Astrocyte of the hippocampus (primary cell): ENCODE measurements around the gene LCN15.

ENCODE experiments used
- DNase-seq: peaks from one replicate; pipeline ENCODE4 v3.0.0; 2011; ENCODE audit warnings: low read depth, low spot score

LCN15 gene

DNA sequence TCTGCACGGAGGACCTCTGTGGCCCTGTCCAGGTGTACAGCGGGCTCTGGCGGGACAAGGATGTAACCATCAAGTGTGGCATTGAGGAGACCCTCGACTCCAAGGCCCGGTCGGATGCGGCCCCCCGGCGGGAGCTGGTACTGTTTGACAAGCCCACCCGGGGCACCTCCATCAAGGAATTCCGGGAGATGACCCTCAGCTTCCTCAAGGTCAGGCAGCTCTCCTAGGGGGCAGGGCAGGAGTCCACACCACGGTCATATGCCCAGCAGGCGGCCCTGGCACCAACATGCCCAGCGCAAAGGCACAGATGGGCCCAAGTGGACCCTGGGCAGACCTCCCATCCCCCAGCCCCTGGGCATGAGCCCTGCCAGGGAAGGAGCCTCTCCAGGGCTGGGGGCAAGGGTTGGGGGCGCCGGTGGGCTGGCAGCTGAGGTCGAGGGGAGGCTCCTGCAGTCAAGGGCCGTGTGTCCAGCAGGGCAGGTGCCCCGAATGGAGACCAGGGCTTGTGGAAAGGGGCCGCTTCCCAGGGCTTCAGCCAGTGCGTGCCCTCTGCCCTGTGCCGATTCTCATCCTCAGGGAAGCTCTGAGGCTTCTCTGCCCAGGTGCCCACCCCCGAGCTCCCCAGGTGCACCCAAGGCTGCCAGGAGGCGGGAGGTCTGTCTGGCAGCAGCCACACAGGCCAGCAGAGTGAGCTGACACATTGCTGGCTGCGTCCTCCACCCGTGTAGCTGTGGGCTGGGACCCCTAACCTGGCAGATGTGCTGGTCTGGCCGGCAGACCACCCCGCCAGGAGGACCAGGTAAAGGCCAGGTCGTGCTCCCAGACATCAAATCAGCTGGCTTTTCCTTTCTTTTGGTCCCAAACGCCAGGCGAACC lies 42.0 kb downstream of the LCN15 start:
- no peak for DNase-seq

DNA sequence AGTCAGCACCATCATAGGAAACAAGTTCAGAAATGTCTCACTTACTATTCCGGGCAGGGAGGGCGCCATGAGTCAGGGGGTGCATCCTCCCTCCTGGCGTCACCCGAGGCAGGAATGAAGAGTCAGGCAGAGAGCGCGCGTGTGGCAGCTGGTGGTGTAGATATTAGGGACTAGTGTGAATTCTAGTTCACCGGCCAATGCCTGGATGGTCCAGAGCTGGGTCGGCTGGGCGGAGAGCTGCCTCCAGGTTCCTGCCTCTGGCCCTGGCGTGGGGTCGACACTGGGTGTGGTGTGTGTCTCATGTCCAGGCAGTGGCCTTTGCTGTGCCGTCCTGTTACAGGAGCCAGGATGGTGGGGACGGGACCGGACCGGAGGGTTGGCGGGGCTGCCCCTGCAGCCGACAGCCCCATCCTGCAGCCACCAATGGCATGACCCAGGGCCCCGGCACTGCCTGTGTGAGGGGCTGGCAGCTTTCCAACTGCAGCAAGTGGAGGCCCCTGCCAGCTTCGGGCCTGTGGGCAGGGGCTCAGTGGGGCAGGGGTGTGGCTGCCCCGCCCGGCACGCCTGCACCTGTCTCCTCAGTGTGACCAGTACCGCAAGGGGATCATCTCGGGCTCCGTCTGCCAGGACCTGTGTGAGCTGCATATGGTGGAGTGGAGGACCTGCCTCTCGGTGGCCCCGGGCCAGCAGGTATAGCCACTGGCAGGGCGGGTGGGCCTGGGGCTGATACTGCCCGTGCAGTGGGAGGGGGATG lies 42.8 kb downstream of the LCN15 start:
- peak; percentile 73 for DNase-seq

DNA sequence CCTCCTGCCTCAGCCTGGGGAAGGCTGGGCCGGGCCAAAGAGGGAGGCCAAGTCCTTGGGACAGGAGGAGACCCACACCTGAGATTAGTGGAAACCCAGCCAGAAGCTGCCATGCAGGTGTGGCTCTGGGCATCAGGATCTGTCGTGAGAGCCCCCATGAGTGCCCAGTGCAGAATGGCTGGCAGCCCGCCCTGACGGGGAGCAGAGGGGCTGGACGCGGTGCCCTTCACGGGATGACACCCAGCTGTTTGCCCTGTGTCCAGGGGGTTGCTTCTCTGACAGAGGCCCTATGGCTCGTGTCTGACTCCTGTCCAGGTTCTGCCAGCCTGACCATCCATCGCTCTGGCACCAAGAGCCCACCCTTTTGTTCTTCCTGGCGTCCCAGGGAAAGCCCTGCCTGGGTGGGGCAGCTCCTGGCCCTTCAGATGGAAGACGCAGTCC lies 43.4 kb downstream of the LCN15 start:
- no peak for DNase-seq

DNA sequence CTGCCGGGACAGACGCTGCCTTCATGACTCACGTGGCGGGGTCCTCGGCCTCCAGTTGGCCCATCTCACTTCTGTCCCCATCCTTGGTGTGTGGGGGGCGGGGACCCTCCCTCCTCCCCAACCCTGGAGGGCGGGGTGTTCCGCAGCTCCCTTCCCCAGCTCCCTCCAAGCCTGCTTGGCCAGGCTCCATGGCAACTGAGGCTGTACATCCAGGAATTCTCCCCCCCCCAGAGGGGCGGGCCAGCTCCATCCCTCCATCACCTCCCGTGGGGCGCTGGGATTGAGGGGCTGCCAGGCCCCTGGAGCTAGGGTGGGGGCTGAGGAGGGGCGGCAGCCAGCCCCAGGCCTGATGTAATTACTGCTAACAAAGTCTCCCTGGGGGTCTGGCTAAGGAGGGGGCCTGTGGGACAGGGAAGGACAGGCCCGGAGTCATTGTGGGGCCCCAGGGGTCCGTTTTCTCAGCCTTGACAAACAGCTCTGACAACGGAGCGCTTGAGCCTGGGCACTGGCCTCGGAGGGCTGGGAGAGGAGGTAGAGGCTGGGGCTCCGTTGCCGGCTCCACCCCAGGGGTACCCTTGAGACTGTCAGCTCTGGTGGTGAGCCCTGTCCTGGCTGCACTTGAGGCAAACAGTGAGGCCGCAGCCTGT lies 43.9 kb downstream of the LCN15 start:
- peak; percentile 66 for DNase-seq

DNA sequence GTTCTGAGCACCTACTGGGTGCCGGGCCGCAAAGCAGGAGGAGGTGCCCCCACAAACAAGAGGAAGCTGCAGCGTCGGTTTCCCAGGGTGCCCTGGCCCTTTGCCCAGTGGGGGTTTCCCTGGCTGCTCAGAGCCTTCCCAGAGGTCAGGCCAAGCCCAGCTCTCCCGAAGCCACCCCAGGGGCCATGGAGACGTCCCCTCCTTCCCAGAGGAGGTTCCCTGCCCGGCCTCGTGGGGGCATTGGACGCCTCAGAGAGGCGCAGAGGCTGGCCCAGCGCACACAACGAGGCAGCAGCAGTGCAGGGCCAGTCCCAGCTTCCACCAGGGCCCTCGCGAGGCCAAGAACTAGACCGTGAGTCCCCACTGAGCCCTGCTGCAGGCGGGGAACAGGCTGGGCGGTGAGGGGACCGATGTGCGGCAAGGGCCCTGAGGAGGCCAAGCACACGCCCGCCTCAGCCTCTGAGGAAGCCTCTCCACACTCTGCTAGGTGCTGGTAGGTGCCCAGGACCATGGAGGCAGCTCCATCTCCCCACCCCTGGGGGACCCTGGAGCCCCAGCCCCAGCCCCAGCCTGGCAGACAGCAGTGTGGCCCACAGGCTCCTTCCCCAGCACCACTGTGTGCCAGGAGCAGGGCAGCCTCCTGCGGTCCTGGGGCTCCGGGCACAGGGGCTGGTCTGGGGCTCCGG lies 45.0 kb downstream of the LCN15 start:
- no peak for DNase-seq

DNA sequence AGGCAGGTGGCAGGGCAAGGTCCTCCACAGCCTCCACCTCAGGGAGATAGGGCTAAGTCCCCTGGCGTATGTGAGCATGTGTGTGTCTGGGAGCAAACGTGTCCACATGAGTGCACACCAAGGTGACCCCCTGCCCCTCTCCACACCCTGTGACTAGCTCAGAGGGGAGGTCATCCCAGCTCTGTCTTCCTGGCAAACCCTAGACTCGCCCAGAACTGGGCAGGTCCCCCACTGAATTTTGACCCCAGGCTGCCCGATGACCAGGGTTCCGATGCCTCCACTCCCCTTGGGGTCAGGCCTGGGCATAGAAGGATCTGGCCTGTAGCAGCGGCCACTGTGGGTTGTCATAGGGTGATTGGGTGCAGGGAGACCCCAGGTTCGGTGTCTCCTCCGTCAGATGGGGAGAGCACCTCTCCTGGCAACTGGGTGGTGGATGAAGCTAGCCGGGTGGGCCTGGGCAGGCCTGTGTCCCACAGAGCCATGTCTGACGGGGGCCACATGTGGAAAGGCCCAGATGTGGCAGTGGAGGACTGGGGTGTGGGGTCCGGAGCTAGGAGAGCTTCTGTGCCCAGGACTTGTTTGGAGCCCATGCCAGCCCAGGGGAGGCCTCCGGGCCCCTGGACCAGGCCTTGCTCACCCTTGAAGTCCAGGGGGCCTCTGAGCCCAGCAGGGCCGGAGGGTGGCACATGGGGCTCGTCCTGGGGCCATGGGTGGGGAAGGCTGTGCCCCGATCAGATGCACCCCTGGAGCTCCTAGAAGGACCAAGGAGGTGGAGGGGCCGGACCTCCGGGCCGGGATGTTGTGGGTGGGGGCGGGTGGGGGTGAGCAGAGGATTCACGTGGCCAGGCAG lies 45.7 kb downstream of the LCN15 start:
- no peak for DNase-seq

DNA sequence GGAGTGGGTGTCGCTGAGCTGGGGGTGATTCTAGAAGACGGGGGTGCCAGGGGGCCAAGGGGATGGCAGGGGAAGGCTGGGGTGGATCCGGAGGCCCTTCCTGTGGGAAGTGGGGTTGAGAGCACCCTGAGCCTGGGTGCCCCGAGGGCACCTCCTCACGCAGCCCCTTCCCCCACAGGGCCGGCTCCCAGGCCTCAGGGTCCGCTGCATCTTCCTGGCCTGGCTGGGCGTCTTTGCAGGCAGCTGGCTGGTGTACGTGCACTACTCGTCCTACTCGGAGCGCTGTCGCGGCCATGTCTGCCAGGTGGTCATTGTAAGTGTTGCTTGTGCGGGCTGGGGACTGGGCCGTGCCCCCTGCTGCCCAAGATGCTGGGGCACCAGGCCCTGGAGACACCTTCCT lies 46.9 kb downstream of the LCN15 start:
- no peak for DNase-seq

DNA sequence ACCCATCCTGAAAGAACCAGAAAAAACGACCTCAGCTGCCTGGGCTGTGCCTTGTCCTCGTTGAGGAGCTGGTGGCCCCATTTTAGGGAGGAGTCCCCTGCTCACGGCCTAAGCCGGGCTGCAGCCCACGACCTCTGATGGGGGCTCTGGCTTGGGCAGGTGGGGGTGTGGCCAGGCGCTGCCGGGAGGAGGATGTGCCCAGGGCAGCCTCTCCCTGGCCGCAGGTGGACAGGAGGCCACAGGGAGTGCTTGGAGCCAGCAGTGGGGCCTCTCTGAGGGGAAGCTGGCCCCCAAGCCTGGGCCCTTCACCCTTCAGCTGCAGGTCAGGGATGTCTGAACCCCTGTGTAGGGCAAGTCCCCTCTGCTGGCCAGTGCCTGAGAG lies 49.4 kb downstream of the LCN15 start:
- no peak for DNase-seq

DNA sequence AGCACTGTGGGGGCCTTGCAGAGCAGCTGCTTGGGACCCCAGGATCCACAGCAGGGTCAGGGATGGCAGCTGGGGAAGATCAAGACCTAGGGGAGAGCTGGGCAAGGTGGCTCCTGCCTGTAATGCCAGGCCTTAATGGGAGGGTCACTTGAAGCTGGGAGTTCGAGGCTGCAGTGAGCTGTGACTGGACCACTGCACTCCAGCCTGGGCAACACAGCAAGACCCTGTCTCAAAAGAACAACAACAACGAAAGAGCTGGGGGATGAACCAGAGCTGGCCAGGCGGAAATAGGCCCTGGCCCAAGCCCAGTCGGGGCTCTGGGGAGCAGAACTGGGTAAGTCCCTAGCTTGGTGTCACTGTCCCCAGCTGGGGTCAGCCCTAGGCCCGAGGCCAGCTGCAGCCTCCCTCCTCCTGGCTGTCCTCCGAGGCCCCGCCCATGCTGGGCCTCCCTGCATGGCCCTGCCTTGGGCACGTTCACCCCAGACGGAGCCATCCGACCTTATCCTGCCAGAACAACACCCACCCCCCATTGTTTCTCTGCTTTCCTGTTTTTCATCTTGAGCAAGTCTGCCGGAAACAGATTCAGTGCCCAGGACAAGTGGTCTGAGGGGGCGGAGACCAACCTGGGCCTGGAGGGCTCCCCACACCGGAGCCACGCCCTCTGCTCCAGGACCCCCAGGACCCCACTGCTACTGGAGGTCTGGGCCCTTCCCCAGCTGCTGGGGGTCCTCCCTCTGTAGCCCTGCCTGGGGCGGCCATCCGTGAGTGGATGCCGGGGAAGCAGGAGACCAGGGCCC lies 50.0 kb downstream of the LCN15 start:
- no peak for DNase-seq

DNA sequence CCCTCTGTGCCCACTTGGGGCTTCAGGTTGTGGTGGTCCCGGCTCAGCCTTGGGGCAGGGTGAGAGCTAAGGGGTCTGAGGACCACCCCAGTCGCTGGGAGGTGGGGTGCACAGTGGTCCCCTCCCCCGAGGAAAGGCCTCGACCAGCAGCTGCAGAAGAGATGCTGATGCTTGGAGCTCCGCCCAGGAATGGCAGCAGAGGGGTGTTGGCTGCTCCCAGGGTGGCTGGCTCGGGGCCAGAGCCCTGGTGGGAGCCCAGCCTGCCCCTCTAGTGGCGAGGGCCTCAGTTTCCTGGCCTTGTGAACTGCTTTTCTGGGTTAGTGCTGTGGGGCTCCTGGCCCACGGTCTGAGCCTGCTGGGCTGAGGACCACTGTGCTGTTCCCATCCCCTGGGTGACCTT lies 50.8 kb downstream of the LCN15 start:
- peak; percentile 42 for DNase-seq

DNA sequence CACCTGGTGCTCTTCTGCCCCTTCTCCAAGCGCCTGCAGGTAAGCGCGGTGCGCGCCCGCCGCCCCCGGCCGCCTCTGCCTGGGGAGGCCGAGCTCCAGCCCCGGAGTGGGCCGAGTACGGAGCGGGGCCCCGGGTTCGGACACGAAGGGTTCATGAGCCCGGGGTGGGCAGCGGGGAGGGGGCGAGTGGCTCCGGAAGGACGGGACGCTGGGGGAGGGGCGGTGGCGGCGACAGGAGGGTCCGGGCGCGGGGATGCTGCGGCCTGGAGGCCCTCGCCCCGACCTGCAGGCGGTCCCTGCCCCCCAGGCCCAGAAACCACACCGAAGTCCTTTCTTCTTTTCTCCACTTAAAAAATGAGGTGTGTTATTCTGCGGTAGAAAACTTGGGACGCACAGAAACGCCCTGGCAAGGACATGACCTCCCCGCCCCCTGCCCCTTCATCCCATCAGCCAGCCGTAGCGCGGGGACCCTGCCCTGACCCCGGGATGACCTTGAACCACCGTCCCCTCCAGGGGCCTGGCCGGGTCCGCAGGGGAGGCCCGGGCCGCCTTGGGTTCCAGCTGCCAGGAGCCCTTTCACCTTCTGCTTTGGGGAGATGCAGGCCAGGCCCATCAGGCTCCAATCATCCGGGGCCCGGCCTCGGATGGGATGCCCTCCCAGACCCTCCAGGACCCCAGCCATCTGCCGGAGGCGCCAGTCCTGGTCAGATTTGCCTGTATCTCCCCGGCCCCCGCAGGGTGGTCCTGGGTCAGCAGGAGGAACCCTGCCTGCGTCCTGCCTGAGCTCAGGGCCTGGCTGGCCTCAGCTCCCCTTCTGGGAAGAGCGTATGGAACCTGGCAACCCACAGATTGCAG lies 51.4 kb downstream of the LCN15 start:
- no peak for DNase-seq

DNA sequence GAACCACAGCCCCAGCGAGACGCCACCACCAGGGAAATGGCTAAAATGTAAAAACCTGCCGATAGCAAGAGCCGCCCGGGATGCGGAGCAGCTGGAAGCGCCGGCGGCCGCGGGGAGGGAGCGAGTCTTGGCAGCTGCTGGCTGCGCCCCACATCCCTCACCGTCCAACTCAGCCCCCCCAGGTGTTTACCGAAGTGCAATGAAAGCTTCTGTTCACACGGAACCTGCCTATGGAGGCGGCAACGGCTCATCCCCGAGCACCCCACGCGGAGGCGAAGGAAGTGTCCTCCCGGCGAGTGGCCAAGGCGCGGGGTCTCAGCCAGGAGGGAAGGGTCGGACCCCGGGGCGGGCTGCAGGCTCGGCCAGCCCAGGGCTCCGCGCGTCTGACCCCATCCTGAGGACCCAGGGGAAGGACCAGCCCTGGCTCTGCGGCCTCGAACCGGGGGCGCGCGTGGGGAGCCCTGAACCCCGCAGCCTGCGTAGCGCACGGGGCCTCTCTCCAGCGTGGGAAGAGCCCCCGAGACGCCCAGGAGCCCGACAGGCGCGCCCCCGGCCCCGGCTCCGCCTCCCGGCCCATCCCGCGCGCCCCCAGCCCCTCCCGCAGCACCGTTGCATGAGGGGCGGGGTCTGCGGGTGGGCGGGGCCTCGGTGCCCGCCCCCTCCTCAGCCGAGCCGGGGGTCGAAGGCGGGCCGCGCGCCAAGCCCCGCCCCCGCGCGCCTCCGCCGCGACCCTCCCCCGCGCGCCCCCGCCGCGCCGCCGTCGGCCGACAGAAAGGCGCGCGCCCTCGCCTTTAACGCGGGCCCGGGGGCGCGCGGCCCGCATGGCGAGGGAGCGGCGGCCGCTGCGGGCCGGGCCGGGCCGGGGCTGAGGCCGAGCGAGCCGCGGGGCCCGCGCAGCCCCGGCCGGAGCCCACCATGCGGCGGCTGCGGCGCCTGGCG lies 52.3 kb downstream of the LCN15 start, which contains the start of gene DIPK1B:
Gene DIPK1B (plus strand): TSS at position 822 of the 939 bp plus-strand sequence. CDS start 94 bp downstream, at position 916.
- peak; percentile 55 for DNase-seq

DNA sequence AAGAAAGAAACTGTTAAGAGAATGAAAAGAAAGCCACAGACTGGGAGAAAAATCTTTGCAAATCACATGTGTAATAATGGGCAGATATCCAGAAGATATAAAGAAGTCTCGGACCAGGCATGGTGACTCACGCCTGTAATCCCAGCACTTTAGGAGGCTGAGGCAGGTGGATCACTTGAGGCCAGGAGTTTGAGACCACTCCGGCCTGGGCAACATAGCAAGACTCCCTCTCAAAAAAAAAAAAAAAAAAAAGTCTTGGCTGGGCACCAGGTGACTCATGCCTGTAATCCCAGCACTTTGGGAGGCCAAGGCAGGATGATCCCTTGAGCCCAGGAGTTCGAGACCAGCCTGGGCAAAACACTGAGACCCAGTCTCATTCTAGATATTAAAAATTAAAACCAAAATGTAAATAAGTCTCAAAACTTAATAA lies 53.1 kb downstream of the LCN15 start:
- peak; percentile 50 for DNase-seq

DNA sequence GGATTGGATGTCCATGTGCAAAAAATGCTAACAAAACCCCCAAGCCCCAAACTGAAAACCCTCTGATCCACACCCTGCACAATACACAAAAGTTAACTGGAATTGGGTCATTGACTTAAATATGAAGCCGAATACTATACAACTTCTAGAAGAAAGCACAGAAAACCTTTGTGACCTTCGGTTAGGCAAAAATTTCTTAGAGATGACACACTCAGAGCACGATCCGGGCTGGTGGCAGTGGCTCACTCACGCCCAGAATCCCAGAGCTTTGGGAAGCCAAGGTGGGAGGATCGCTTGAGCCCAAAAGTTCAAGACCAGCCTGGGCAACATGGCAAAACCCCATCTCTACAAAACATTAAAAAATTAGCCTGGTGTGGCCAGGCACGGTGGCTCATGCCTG lies 53.8 kb downstream of the LCN15 start:
- DNase-seq: no peak
